ENCODE results near the gene RGS10. TPM values are rescaled to one million over a fixed set of nuclear protein-coding genes. Genes with fewer than 3 reads are reported as not detected.

The RGS10 gene
- polyA plus RNA-seq, 1 experiment: 219 TPM

DNA sequence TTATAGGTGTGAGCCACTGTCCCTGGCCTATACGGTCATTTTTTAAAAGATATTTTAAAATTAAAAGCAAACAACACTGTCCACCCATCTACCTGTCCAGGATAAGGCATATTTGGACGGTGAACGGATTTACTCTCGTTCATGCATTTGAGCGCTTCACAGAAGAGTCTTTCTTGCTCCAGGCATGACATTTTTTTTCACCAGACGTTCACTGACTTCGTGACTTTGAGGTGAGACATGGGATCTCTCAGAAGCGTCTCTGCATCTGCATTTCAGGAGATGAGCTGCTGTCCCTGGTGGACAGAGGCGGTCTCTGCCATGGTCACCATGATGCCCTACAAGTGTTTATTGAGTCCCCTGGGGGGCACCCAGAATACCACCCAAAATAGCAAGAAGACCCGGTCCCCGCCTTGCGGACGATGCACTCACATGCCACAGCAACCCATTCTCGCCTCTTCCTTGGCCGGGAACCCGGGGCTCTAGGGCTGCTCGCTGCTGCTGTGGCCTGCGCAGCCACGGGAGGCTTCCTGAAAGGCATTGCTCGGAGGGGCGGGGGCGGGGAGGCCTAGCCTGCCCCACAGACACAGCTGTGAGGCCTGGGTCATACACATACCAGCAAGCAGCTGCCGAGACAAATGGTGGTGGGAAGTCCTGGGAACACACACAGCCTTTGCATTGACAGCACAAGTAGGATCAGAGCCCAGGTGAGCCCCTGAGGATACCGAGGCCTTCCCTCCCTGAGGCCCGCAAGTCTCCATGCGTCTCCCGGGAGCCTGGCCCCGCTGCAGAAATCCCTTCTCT, 84.4 kb downstream of the RGS10 start:
- Histone ChIP-seq H3K27ac (ENCODE audit: low read depth, low read length) (no peak overlapping the region), H3K9me3 (ENCODE audit: control insufficient read depth, insufficient read depth, low read length) (peaks cover 4% of the 10 kb centered on the region; the same call in 1 of the 2 replicates), H3K4me3 (ENCODE audit: low read depth, low read length) (no peak overlapping the region), H3K27me3 (ENCODE audit: control insufficient read depth, insufficient read depth, low read length) (peaks cover 6% of the 10 kb centered on the region)
- TF ChIP-seq, protein P1, sequence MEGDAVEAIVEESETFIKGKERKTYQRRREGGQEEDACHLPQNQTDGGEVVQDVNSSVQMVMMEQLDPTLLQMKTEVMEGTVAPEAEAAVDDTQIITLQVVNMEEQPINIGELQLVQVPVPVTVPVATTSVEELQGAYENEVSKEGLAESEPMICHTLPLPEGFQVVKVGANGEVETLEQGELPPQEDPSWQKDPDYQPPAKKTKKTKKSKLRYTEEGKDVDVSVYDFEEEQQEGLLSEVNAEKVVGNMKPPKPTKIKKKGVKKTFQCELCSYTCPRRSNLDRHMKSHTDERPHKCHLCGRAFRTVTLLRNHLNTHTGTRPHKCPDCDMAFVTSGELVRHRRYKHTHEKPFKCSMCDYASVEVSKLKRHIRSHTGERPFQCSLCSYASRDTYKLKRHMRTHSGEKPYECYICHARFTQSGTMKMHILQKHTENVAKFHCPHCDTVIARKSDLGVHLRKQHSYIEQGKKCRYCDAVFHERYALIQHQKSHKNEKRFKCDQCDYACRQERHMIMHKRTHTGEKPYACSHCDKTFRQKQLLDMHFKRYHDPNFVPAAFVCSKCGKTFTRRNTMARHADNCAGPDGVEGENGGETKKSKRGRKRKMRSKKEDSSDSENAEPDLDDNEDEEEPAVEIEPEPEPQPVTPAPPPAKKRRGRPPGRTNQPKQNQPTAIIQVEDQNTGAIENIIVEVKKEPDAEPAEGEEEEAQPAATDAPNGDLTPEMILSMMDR (IDR thresholded peaks at IDR 0.05; ENCODE audit: low read depth, low read length): no peak
- no peak for DNase-seq (ENCODE audit: low read depth, low spot score)
- ChIA-PET CTCF (interaction anchor here (1.9 to 2.3 kb wide), 2 partner anchors 12 to 259 kb away, joined by 10 to 11 read pairs; no protein-coding TSS in a partner anchor), POLR2A (interaction anchor here (0.6 kb wide), 1 partner anchor 257 kb away, joined by 3 read pairs; no protein-coding TSS in a partner anchor)

- H3K27me3 ChIP-seq (ENCODE audit: control insufficient read depth, insufficient read depth, low read length): no peaks in the 10 kb centered on the region
- H3K27ac ChIP-seq (ENCODE audit: low read depth, low read length): no peak overlapping the region
- H3K9me3 ChIP-seq (ENCODE audit: control insufficient read depth, insufficient read depth, low read length): no peaks in the 10 kb centered on the region
- DNase-seq (ENCODE audit: low read depth, low spot score): no peak
- no peak overlapping the region for H3K4me3 ChIP-seq (ENCODE audit: low read depth, low read length)
- ChIA-PET CTCF (interaction anchor here (1.9 to 2.3 kb wide), 2 partner anchors 11 to 257 kb away, joined by 10 to 11 read pairs; no protein-coding TSS in a partner anchor), POLR2A (no interaction called here)
- TF ChIP-seq, protein P1 (IDR thresholded peaks at IDR 0.05; ENCODE audit: low read depth, low read length): no peak
Measured at GRCh38 chr10:119456435-119456810, 86.1 kb downstream of the RGS10 start.

DNA sequence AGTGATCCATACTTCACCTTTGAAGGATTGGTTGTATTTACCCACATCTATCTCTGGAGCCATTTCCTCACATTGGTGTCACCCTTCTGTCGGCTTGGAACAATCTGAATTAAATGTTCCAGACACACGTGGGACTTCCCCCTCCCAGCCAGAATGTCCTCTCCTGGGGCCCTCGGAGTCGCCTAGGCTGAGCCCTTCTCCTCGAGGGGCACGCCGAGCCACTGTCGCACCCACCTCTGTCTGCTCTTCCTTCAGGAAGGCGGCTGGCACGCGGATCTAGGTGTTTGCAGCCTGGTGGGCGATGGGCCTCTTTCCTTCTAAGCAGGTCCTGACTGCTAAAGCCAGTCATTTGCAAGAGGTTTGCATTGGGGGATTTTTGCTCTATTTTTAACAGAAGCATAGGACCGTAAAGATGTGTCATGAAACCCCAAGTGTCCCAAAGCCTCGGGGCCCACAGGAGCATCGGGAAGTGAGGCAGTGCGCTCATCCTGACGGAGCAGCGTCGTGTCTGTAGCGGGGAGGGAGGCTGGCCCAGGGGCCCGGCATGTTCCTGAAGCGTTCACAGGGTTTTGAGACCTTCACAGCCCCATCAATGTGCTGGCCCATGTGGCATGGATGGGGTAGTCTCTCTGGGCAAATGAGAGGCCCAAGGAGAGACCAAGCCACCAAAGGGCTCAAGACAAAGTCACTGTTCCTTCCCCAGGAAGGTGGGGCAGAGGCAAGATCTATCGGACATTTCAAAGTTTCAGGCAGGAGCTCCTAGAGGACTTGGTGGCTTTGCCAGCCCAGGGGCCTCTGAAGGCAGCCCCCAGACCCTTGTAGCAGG, 86.7 kb downstream of the RGS10 start:
- Histone ChIP-seq H3K9me3 (ENCODE audit: control insufficient read depth, insufficient read depth, low read length) (no peaks in the 10 kb centered on the region), H3K27me3 (ENCODE audit: control insufficient read depth, insufficient read depth, low read length) (no peaks in the 10 kb centered on the region), H3K4me3 (ENCODE audit: low read depth, low read length) (no peak overlapping the region), H3K27ac (ENCODE audit: low read depth, low read length) (no peak overlapping the region)
- ChIA-PET POLR2A (no interaction called here), CTCF (interaction anchor here (1.9 kb wide), 1 partner anchor 256 kb away, joined by 10 read pairs; no protein-coding TSS in a partner anchor)
- DNase-seq (ENCODE audit: low read depth, low spot score): no peak
- TF ChIP-seq, protein P1 (IDR thresholded peaks at IDR 0.05; ENCODE audit: low read depth, low read length): no peak

- POLR2A ChIA-PET: no interaction called here
Measured at GRCh38 chr10:119454990-119455389, 87.5 kb downstream of the RGS10 start.

More at GRCh38 chr10:119454990-119455389, 87.5 kb downstream of the RGS10 start:
- DNase-seq (ENCODE audit: low read depth, low spot score): no peak
- Histone ChIP-seq H3K27me3 (ENCODE audit: control insufficient read depth, insufficient read depth, low read length) (no peaks in the 10 kb centered on the region), H3K9me3 (ENCODE audit: control insufficient read depth, insufficient read depth, low read length) (no peaks in the 10 kb centered on the region; the same call in 1 of the 2 replicates), H3K4me3 (ENCODE audit: low read depth, low read length) (no peak overlapping the region), H3K27ac (ENCODE audit: low read depth, low read length) (no peak overlapping the region)
- CTCF ChIA-PET: no interaction called here
- TF ChIP-seq, protein P1 (IDR thresholded peaks at IDR 0.05; ENCODE audit: low read depth, low read length): no peak
